ENCODE data around the gene PTPRE.

PTPRE gene

DNA sequence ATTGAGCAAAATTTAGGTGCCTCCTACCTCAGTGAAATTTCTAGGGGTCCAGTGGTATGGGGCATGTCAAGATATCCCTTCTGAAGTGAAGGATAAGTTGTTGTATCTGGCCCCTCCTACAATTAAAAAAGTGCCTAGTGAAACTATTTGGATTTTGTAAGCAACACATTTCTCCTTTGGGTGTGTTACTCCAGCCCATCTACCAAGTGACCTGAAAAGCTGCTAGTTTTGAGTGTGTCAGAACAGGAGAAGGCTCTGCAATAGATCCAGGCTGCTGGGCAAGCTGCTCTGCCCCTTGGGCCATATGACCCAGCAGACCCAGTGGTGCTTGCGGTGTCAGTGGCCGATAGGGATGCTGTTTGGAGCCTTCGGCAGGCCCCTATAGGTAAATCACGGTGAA, 46.0 kb downstream of the PTPRE start (continued):
- TF ChIP-seq, protein P1, sequence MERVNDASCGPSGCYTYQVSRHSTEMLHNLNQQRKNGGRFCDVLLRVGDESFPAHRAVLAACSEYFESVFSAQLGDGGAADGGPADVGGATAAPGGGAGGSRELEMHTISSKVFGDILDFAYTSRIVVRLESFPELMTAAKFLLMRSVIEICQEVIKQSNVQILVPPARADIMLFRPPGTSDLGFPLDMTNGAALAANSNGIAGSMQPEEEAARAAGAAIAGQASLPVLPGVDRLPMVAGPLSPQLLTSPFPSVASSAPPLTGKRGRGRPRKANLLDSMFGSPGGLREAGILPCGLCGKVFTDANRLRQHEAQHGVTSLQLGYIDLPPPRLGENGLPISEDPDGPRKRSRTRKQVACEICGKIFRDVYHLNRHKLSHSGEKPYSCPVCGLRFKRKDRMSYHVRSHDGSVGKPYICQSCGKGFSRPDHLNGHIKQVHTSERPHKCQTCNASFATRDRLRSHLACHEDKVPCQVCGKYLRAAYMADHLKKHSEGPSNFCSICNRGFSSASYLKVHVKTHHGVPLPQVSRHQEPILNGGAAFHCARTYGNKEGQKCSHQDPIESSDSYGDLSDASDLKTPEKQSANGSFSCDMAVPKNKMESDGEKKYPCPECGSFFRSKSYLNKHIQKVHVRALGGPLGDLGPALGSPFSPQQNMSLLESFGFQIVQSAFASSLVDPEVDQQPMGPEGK (tag by site-specific recombination; IDR thresholded peaks at IDR 0.05): no peak
- TF ChIP-seq KLF9 (tag by site-specific recombination; IDR thresholded peaks at IDR 0.05; ENCODE audit: low read depth) (no peak), ZNF571 (tag by site-specific recombination; IDR thresholded peaks at IDR 0.05) (no peak), ZNF19 (tag by site-specific recombination; IDR thresholded peaks at IDR 0.05; ENCODE audit: low read depth) (no peak), ZNF433 (tag by site-specific recombination; IDR thresholded peaks at IDR 0.05; ENCODE audit: low read depth) (no peak), ZNF292 (tag by site-specific recombination; IDR thresholded peaks at IDR 0.05; ENCODE audit: borderline replicate concordance, low read depth) (no peak), ZNF658 (tag by site-specific recombination; IDR thresholded peaks at IDR 0.05) (no peak), ZNF175 (tag by site-specific recombination; IDR thresholded peaks at IDR 0.05) (no peak), ZNF140 (tag by site-specific recombination; IDR thresholded peaks at IDR 0.05) (no peak), ZXDB (tag by site-specific recombination; IDR thresholded peaks at IDR 0.05) (no peak)
- TF ChIP-seq, protein P2, sequence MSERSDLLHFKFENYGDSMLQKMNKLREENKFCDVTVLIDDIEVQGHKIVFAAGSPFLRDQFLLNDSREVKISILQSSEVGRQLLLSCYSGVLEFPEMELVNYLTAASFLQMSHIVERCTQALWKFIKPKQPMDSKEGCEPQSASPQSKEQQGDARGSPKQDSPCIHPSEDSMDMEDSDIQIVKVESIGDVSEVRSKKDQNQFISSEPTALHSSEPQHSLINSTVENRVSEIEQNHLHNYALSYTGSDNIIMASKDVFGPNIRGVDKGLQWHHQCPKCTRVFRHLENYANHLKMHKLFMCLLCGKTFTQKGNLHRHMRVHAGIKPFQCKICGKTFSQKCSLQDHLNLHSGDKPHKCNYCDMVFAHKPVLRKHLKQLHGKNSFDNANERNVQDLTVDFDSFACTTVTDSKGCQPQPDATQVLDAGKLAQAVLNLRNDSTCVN (tag by site-specific recombination; optimal IDR thresholded peaks at IDR 0.05): no peak

DNA sequence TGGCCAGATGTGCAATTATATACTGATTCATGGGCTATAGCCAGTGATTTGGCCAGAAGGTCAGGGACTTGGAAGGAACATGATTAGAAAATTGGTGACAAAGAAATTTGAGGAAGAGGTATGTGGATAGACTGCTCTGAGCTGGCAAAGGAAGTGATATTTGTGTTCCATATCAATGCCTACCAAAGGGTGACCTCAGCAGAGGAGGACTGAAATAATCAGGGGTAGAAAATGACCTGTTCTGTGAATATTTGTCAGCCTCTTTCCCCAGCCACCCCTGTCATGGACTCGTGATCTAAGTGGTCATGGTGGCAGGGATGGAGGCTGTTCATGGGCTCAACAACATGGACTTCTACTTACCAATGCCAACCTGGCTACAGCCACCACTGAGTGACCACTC, 47.0 kb downstream of the PTPRE start:
- Histone ChIP-seq H3K9me3 (ENCODE audit: control insufficient read depth, insufficient read depth, low read depth, low read length) (no peaks in the 10 kb centered on the region), H3K36me3 (ENCODE audit: control insufficient read depth in 2 of 2, insufficient read depth in 1 of 2, low read length in 2 of 2) (no peaks in the 10 kb centered on the region), H3K27ac (ENCODE audit: extremely low read depth, low read depth, low read length) (no peak overlapping the region), H3K4me3 (ENCODE audit: low read depth, low read length) (no peak overlapping the region), H3K4me1 (ENCODE audit: control insufficient read depth, insufficient read depth, low read length) (no peaks in the 10 kb centered on the region)
- CTCF ChIA-PET: no interaction called here
- POLR2A ChIA-PET: no interaction called here
- TF ChIP-seq RBAK (tag by site-specific recombination; IDR thresholded peaks at IDR 0.05): no peak
- TF ChIP-seq ZSCAN23 (tag by site-specific recombination; IDR thresholded peaks at IDR 0.05): no peak
- no peak for TF ChIP-seq SP2 (tag by site-specific recombination; IDR thresholded peaks at IDR 0.05)
- TF ChIP-seq OVOL3 (tag by site-specific recombination; IDR thresholded peaks at IDR 0.05): no peak
- no peak for TF ChIP-seq ZNF830 (tag by site-specific recombination; IDR thresholded peaks at IDR 0.05; ENCODE audit: low read depth)
- TF ChIP-seq ZNF391 (tag by site-specific recombination; IDR thresholded peaks at IDR 0.05; ENCODE audit: borderline replicate concordance, low read depth): no peak
- no peak for TF ChIP-seq ZNF792 (tag by site-specific recombination; IDR thresholded peaks at IDR 0.05)
- no peak for TF ChIP-seq ZNF202 (tag by site-specific recombination; IDR thresholded peaks at IDR 0.05; ENCODE audit: borderline replicate concordance)
- TF ChIP-seq ZNF433 (tag by site-specific recombination; IDR thresholded peaks at IDR 0.05; ENCODE audit: low read depth): no peak
- no peak for TF ChIP-seq ZNF610 (tag by site-specific recombination; IDR thresholded peaks at IDR 0.05; ENCODE audit: borderline replicate concordance)
- TF ChIP-seq ZEB2 (tag by site-specific recombination; IDR thresholded peaks at IDR 0.05): no peak
- TF ChIP-seq ZNF302 (tag by site-specific recombination; IDR thresholded peaks at IDR 0.05; ENCODE audit: low read depth): no peak
- no peak for TF ChIP-seq ZNF24 (tag by site-specific recombination; IDR thresholded peaks at IDR 0.05)
- no peak for TF ChIP-seq ZNF670 (tag by site-specific recombination; IDR thresholded peaks at IDR 0.05; ENCODE audit: low read depth)
- TF ChIP-seq ZNF785 (tag by site-specific recombination; IDR thresholded peaks at IDR 0.05): no peak
- TF ChIP-seq ZXDB (tag by site-specific recombination; IDR thresholded peaks at IDR 0.05): no peak
- TF ChIP-seq ZNF654 (tag by site-specific recombination; IDR thresholded peaks at IDR 0.05; ENCODE audit: low read depth): no peak
- no peak for TF ChIP-seq ZNF350 (tag by site-specific recombination; IDR thresholded peaks at IDR 0.05)
